HG03520 (cell line): ENCODE measurements around the gene NINJ1.
"Not testable (repeated sequence)": the region's sequence is repeated elsewhere in the genome, so short reads cannot be mapped to it uniquely, and the experiment has no call there.

Experiments
- ATAC-seq: cut with Tn5 transposase; IDR thresholded peaks from one replicate; pipeline ENCODE4 v1.9.1; 2021; ENCODE audit warnings: mild to moderate bottlenecking, moderate library complexity; ENCODE audit not compliant: unreplicated experiment

Gene NINJ1

DNA sequence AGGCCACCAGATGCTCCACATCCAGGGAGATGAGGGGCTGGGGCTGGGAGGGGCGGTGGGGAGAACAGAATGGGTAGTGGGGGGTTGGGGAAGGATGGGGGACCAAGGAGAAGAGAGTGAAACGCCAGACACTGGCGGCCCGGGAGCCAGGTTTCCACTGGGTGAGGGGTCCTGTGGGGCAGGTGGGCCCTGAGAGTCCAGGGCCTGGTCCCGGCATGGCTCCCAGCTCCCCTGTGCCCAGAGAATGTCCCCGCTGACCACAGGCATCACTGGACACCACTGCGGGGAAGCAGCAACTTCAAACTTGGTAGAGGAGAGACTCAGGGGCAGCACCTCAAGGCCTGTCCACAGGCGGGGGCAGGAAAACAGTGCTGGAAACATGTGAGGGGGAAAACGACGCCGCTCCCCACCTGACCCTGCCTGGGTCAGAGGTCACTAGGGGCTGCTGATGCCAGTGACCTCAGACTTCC, 13.2 kb downstream of the NINJ1 start:
- no peak for ATAC-seq

DNA sequence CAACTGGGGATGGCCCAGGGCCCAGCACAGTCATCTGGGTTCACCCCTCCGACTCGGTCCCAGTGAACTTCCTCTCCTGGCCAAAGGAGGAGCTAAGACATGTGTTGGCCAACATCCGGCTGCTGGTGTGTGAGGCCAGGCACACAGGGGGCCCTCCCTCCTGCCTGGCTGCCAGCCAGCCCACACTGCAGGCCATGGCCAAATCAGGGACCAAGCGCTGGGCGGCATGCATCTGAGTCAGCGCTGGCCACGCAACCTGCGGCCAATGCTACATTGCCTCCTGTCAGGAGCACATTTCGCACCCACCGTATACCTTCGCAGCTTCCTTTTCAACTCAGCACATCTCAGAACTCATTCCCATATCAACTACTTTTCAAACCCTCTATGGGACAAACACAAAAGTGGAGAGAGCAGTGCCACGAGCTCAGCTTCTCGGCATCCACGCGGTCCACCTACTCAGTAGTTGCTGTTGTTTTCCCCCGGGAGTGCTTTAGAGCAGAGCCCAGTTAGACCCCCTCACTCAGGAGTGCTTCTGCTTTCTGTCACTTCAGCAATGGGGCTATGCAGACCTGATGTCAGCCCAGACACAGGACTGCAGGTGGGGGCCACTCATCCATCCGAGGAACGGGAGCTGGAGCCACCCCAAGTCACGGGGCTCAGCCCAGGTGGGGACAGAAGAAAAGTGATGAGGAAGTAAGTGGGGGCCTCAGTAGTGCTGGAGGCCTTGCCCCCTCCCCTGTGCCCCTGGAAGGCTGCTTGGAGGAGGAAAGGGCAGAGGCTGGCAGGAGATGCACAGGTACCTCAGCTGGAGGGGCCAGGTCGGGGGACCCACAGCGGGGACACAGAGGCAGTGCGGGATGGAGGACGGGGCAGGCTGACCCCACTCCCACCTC, 13.9 kb downstream of the NINJ1 start:
- peak; percentile 89 for ATAC-seq

DNA sequence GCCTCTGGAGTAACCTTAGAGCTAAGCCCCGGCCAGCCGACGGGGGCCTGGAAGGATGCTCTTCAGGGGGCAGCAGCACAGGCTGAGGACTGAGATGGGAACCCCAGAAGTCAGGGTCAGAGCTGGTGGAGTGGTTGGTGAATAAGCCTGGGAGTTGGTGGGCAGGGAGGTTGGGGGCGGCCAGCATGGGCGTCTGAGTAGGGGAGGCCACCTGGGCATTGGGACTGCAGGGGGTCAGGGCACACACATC, 14.4 kb downstream of the NINJ1 start:
- no peak for ATAC-seq

DNA sequence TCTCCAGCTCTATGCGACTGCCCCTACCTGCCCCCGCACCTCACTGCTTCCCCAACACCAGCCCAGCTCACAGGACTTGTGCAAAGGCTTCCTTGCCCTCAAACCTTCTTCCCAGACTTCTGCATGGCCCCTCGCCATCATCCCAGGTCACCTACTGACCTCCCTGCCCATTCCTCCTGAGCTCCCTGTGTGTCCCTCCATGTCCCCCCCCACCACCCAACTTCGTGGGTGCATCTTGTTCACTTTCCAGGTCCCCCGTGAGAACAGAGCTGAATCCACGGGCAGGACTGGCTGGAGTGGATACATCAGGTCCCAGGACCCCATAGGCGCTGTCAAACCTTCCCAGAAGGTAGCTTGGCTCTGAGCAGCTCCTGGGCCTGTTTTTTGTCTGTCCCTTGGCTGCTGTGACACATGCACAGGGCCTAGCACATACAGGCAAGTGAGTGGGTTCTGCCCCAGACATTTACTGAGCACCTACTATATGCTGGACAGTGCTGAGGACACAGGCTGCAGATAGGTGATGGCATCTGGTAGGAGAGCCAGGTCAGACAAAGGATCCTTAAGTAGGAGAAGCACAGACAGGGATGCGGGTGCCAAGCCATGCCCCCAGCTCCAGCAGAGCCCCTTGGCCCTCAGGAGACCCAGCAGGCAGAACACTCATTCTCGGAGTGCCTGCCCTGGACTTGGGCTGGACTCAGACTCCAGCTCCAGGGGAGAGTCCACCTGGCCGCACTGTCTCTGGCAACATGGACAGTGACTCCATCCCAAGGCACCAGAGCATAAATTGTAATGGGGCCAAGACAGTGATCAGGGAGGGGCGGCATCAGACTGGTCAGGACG, 15.0 kb downstream of the NINJ1 start:
- no peak for ATAC-seq

DNA sequence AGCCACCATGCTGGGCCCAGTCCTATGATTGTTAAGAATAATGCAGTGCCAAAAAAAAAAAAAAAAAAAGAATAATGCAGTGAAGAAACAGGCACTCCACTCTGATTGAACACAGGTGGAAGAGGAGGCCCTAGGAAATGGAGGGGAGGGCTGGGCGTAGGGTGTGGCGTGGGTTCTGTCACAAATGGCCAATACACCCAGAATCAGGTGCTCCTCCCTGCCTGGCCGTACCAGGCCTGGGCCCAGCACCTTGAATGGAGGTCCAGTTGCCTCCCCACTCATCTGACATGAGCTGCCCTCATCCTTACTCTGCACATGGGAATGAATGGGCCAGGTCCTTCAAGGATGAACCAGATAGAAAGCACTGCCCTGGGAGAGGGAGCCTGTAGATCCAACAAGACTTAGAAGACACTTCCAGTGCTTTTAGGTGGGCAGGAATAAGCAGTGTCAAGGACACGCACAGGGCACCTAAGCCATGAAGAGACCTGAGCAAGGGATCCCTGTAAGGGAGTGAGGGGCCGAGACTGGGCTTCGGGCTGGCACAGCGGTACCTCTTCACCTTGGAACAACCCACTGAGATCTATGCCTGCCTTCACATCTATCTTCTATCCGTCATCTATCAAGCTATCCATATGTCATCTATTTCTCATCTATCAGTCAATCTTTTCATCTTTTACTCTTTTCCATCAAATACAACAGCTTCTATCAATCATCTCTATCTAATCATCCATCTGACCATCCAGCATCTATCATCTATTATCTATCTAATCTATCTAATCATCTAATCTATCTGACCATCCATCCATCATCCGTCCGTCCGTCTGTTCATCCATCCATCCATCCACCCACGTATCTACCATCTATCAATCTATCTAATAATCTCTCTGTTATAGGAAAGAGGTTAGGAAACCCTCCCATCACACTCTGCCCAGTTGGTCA, 15.9 kb downstream of the NINJ1 start:
- no peak for ATAC-seq

DNA sequence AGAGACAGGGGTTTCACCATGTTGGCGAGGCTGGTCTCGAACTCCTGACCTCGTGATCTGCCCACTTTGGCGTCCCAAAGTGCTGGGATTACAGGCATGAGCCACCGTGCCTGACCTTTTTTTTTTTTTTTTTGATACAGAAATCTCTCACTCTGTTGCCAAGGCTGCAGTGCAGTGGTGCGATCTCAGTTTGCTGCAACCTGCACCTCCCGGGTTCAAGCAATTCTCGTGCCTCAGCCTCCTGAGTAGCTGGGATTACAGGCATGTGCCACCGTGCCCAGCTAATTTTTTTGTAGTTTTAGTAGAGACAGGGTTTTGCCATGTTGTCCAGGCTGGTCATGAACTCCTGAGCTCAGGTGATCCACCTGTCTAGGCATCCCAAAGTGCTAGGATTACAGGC, 16.5 kb downstream of the NINJ1 start:
- not testable (repeated sequence) for ATAC-seq

DNA sequence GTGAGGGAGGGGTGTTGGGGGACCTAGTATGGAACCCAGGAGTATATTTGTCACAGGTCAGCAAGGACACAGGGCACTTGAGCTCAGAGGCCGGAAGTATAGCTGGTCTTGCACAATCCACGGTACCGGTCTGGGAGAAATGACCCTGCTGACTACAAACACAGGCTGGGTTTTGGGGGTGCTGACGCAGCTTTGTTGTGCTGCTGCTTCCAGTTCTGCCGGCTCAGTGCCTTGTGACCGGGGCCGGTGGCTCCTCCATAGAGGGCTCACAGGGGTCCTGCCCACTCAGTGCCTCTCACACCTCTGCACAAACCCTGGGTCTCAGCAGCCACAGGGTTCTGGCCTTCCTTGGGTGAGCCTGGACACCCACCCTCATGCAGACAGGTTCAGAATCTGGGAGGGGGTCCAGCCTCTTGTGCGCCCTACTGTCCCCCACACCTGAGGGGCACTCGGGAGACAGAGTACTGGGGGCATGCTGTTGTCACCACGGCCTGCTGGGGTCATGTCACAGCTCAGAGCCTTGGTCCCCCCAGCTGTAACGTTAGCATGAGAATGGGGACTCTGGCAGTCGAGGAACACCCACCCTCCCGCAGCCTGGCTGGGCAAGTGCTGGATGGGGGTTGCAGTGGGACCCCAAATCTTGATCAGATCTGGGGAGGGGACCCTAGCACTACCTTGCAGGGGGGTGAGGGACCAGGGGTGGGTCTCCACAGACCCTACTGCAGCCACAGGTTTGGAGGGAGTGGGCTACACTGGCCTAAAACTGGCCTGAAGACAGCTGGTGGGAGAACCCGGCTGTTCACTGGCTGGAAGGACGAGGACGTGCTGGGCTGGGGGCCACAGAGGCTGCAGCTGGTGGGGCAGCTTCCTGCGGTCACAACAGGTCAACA, 17.7 kb downstream of the NINJ1 start:
- no peak for ATAC-seq

DNA sequence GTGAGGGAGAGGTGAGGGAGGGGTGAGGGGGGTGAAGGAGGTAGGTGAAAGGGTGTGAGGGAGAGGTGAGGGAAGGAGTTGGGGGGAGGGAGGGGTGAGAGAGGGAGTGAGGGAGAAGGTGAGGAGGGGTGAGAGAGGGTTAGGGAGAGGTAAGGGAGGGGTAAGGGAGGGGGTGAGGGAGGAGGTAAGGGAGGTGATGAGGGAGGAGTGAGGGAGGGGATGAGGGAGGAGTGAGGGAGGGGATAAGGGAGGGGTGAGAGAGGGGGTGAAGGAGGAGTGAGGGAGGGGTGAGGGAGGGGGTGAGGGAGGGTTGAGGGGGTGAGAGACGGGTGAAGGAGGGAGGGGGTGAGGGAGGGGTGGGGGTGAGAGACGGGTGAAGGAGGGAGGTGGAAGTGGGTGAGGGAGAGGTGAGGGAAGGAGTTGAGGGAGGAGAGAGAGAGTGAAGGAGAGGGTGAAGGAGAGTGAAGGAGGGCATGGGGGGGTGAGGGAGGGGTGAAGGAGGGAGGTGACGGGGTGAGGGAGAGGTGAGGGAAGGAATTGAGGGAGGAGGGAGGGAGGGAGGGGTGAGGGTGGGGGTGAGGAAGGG, 18.5 kb downstream of the NINJ1 start:
- ATAC-seq, result no peak

DNA sequence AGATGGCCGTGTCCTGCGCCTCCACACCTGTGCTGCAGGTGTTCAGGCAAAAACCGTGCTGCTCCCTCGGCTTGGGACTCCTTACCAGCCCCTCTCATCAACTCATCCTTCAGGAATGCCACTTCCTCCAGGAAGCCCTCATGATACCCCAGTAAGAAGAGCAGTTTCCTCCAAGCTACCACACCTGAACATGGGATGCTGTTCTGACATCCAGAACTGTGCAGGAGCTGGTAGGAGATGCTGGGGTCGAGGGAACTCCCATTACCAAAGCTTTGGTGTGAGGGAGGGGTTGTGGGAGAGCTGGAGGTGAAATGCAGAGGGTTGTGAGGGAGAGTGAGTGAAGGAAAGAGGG, 19.1 kb downstream of the NINJ1 start:
- ATAC-seq, result no peak

DNA sequence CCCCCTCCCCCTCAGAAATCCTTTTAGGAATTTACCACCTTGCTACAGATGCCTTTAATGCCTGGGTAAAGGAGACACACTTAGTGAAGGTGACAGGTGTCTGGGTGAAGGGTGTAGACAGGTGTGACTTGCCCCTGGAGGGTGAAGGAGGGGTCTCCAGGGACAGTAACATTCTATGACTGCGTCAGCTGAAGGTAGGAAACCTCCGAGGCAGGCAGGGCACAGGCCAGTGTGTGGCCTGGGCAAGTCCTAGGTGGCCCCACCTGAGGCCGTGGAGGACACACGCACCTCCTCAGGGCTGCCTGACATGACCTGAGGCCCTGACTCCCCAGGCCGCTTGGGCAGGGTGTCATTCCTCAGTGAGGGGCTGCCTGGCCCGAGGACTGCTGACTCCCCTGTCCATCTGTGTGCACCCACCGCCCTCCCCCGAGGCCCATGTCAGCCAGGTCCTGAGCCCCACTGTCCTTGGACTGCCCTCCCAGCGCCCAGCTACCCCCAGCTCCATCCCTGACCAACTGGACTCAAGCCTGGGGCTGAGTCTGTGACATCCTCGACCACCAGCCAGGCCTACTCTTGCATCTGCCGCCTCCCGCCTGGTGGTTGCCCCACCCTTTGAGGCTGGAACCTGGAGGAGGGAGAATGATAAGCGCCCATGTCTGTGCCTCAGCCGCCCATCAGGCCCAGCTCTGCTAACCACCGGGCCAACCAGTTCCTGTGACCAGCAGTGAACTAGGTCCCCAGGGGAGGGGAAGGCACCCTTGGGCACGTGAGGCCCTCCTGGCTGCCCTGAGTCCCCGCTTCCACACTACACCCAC, 19.7 kb downstream of the NINJ1 start:
- ATAC-seq, result no peak

DNA sequence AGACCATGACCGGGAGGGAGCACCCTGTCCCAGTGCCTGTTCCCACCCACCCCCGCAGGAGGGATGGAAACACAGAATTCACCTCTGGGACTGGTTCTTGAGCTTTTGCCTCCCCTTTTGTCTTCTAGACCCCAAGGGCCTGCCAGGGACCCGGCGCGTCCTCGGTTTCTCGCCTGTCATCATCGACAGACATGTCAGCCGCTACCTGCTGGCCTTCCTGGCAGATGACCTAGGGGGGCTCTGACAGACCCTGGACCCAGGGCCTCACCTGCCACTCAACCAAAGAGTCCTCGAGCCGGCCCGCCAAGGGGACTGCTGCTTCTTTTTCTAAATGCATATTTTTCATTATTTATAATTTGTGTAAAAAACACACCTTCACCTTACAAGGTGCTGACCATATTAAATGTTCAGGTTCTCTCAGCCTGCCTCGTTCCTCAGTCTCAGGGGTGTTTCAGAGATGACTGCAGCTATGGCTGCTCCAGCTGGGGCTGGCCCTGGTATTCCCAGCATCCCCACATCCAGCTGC, 21.1 kb downstream of the NINJ1 start:
- ATAC-seq, result no peak

DNA sequence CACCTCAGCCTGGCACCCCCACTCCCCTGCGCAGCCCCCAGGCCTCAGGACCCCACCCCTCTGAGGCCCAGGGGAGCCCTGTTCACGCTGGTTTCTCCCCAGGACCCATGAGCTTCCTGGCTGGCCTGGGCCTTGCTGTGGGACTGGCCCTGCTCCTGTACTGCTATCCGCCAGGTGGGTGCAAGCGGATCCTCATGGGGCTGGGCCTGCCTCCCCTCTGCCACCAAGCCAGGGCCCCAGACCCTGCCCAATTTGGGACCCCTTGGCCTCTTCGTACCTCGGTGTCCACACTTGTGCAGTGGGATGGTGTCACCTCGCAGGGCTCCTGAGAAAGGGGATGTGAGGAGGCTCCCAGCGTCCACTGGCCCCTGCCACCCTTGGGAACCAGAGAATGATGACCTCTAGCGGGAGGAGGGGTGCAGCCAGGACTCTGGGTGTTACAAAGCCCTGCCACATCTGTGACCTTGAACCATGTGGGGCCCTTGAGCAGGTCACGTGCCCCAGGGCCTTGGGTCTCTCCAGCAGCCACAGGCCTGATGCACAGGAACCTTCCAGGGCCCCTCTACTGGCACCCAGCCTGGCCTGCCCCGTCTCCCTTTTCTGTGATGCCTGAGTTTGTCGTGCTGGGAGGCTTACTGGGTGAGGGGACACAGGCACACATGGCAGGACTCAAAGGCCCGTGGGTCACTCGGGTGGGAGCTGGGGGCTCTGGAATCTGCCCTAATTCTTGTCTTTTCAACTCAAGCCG, 21.8 kb downstream of the NINJ1 start:
- no peak for ATAC-seq

DNA sequence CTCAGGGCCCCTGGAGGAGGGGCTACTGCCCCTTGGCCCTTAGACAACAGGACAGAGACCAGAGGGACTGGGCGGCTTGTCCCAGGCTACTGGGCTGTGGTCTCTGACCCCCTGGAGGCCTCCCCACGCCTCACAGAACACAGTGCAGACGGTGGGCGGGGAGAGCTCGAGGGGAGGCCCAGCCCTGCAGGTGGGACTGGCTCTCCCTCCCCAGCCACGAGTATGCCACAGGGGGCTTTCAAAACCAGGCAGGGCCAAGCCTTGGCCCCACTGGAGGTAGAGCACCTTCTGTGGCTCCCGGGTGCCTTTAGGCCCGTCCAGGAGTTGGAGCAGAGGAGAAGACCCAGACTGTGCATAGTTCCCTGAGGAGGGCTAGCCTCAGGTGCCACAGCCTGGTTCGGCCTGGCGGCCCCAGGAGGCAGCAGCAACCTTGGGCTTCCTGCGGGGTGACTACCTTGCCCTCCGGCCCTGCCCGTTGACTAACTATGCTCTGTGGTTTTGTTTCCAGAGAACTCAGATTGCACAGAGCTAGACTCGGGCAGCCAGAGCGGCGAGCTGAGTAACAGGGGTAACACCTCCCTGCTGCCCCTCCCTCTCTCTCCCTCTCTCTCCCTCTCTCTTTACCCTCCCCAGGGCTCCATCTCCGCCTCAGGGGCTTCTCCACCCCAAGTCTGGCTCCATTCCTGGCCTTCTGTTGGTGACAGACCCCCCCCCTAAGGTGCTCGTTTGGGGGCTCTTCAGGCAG, 22.5 kb downstream of the NINJ1 start:
- ATAC-seq, result no peak

DNA sequence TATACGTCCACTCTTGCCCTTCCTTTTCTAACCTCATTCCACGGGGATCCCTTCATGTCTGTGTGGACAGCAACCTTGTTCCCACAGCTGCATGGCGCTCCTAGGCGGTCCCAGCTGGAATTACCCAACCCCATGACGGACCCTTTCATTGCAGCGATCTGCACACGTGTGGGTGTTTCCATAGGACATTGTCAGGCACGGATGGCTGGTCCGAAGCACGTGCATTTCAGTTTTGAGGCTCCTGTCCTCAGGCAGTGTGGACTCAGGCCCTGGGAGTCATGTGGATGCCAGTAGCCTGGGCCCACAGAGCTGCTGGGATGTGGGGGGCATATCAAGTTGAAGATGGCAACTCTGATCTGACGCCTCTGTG, 23.1 kb downstream of the NINJ1 start:
- ATAC-seq, result no peak

DNA sequence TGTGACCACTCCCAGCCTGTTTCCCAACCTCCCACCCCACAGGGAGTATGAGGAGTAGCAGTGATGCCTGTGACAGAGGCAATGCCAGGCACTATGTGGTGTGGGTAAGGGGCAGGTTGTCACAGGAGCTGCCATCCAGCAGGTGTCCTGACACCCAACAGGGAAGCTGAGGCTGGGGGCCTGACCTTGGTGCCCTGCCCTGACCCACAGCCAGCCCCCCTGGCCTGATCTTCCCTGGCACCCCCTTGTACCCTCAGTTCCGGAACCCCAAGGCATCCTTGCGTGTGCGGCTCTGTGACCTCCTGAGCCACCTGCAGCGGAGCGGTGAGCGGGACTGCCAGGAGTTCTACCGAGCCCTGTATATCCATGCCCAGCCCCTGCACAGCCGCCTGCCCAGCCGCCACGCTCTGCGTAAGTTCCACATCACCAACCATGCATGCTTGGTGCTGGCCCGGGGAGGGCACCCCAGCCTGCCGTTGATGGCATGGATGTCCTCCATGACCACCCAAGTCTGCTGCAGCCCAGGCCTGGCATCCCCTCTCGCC, 23.7 kb downstream of the NINJ1 start:
- ATAC-seq, result no peak

DNA sequence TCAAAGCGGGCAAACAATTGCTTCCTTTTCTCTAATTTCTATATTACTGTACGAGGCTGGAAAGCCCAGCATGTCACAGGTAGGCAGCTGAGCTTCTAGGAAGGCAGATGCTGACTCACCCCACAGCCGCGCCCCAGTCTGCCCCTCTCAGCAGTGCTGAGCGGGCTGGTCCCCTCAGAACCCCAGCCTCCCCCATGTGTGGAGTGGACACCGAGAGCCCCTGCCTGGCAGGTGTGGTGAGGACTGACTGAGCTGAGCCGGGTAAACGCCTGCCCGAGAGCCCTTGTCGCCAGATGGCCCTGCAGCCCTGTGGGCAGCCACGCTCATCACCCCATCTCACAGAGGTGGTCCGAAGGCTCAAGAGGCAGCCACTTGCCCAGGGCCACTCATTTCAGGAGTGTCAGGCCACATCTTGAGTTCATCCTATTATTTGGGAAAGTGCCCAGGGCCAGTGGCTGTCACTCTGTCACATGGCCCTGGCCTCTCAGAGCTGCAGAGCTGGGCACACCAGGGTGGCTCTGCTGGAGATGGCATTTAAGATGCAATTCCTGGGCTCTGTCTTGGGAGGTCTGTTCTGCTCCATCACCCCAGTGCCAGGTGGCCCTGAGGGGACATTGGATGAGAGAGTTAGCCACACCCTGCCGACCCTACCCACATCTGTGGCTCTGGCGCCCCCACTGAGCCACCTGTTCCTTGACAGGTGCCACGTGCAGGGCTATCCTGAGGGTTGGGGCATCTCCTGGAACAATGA, 25.6 kb downstream of the NINJ1 start:
- no peak for ATAC-seq

DNA sequence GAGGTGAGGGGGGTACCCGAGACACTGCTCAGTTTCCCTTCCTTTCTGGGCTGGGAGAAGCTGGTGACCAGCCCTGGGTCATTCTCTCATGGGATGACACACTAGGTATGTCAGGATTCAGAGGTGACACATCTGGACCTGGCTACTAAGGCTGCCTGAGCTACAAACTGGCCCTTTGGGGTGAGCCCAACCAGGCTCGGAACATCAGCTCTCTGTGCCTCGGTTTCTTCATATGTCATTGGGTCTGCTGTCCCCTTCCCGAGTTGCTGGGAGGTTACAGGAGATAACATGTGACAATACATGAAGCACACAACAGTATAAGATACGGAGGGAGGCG, 26.3 kb downstream of the NINJ1 start:
- ATAC-seq, result no peak
